Ovary (tissue), 3 donors: ENCODE data around the gene ZFYVE1.

ENCODE experiments used
- EP300 ChIP-seq: sonication (generic); formaldehyde crosslinking; IDR thresholded peaks from one replicate; pipeline ENCODE4 v1.6.1; 2017; ENCODE audit warnings: antibody characterized with exemption
- TF ChIP-seq, protein P1 (sequence below), 3 donors: fragments of 450-650 bp in 2 of 3; fragments of 200-600 bp in 1 of 3; IDR thresholded peaks; one replicate each; pipeline versions ENCODE4 v1.5.1 to v1.8.0; 2016 to 2022; ENCODE audit warnings: antibody characterized with exemption in 3 of 3, mild to moderate bottlenecking in 1 of 3
- donor health status: DM: no; HTN: no; CAD: no.

GRCh38 chr14:72962829-72963312 is 64.0 kb downstream of the ZFYVE1 start:
- TF ChIP-seq, protein P1, sequence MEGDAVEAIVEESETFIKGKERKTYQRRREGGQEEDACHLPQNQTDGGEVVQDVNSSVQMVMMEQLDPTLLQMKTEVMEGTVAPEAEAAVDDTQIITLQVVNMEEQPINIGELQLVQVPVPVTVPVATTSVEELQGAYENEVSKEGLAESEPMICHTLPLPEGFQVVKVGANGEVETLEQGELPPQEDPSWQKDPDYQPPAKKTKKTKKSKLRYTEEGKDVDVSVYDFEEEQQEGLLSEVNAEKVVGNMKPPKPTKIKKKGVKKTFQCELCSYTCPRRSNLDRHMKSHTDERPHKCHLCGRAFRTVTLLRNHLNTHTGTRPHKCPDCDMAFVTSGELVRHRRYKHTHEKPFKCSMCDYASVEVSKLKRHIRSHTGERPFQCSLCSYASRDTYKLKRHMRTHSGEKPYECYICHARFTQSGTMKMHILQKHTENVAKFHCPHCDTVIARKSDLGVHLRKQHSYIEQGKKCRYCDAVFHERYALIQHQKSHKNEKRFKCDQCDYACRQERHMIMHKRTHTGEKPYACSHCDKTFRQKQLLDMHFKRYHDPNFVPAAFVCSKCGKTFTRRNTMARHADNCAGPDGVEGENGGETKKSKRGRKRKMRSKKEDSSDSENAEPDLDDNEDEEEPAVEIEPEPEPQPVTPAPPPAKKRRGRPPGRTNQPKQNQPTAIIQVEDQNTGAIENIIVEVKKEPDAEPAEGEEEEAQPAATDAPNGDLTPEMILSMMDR (IDR thresholded peaks at IDR 0.05) = no peak
- no peak for TF ChIP-seq EP300
